Ascending aorta (tissue), 2 donors: ENCODE measurements around the gene BMPR1A. TPM values are rescaled to one million over a fixed set of nuclear protein-coding genes. Genes with fewer than 3 reads are reported as not detected.
A peak's percentile ranks its signal among the peaks of the same experiment; 100 is the strongest.

Experiments used
- DNase-seq, 2 donors: peaks; one replicate each; pipeline ENCODE4 v3.0.0-alpha.2; 2019; ENCODE audit warnings: low spot score in 2 of 2
- H3K27ac ChIP-seq, 2 donors: fragments of 200-600 bp; sonication (generic); one replicate each; pipeline ENCODE4 v1.5.1; 2016 to 2017; ENCODE audit warnings: mild to moderate bottlenecking in 1 of 2
- H3K27me3 ChIP-seq: fragments of 200-600 bp; sonication (generic); one replicate; pipeline ENCODE4 v1.5.1; 2017
- H3K36me3 ChIP-seq, 2 donors: fragments of 200-600 bp; sonication (generic); one replicate each; pipeline ENCODE4 v1.5.1; 2016
- H3K4me1 ChIP-seq, 2 donors: fragments of 200-600 bp; sonication (generic); one replicate each; pipeline ENCODE4 v1.5.1; 2016 to 2017; ENCODE audit warnings: mild to moderate bottlenecking in 1 of 2
- H3K4me3 ChIP-seq, 2 donors: fragments of 200-600 bp; sonication (generic); one replicate each; pipeline ENCODE4 v1.5.1; 2016 to 2017; ENCODE audit warnings: mild to moderate bottlenecking in 1 of 2
- H3K9me3 ChIP-seq, 2 donors: fragments of 200-600 bp; sonication (generic); one replicate each; pipeline ENCODE4 v1.5.1; 2016
- intact Hi-C: fragments of 100-400 bp; cut with DNase I; formaldehyde crosslinking; loops from one replicate; pipeline ENCODE4 v1.15.1; 2023
- total RNA-seq: library from RNA; depleted of rRNA; stranded (reverse); fragments of >200 nt; gene quantifications from one replicate; pipeline ENCODE4 v1.1.0, GENCODE V29; 2016
- TF ChIP-seq, protein P1 (sequence below), 3 experiments: fragments of 200-600 bp in 2 of 3; fragments of 450-650 bp in 1 of 3; sonication (generic) in 2 of 3; IDR thresholded peaks; one replicate each; pipeline ENCODE4 v1.5.1; 2016 to 2019; ENCODE audit warnings: antibody characterized with exemption in 3 of 3, mild to moderate bottlenecking in 1 of 3, moderate library complexity in 1 of 3

Gene BMPR1A
- total RNA-seq, 1 donor from 2014 or later = 12.9 TPM

DNA sequence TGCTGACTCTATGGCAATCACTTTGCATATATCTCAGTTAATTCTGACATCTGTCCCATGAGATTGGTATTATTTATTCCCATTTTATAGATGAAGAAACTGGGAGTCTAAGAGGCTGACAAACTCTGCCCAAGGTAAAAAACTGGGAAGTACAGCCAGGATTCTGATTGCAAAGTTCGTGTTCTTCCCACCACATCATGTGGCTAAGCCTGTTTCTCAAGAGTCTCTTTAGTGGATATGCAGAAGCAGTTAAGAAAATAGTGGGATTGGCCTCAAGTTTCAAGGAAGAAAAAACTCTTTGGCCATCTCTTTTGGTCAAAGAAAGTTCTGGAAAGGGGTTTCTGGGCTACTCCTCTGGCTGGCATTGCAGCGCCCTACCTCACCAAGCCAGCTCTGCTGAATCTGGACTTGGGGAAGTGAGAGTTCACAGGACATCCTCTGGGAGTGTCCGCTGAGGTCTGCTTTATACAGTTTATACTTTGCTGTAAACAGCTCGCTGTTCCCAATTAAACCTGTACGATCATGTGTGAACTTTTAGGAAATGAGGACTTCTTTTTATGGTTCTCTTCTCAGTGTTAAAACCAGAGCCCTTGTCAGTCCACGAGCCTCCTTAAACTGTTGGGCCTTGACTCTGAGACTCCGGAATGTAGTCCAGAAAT lies 12.2 kb upstream of the BMPR1A start:
- DNase-seq = no peak
- Histone ChIP-seq H3K4me1 (peaks cover 0 to 24% of the 10 kb centered on the region in 2 donors), H3K4me3 (peak overlapping the region in 1 of 2 donors; percentile 14), H3K27me3 (no peaks in the 10 kb centered on the region), H3K27ac (peak overlapping the region; percentile 64 to 79), H3K9me3 (no peaks in the 10 kb centered on the region), H3K36me3 (no peaks in the 10 kb centered on the region)
- TF ChIP-seq, protein P1, sequence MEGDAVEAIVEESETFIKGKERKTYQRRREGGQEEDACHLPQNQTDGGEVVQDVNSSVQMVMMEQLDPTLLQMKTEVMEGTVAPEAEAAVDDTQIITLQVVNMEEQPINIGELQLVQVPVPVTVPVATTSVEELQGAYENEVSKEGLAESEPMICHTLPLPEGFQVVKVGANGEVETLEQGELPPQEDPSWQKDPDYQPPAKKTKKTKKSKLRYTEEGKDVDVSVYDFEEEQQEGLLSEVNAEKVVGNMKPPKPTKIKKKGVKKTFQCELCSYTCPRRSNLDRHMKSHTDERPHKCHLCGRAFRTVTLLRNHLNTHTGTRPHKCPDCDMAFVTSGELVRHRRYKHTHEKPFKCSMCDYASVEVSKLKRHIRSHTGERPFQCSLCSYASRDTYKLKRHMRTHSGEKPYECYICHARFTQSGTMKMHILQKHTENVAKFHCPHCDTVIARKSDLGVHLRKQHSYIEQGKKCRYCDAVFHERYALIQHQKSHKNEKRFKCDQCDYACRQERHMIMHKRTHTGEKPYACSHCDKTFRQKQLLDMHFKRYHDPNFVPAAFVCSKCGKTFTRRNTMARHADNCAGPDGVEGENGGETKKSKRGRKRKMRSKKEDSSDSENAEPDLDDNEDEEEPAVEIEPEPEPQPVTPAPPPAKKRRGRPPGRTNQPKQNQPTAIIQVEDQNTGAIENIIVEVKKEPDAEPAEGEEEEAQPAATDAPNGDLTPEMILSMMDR (IDR thresholded peaks at IDR 0.05) = no peak
- intact Hi-C loops = no loop called here

DNA sequence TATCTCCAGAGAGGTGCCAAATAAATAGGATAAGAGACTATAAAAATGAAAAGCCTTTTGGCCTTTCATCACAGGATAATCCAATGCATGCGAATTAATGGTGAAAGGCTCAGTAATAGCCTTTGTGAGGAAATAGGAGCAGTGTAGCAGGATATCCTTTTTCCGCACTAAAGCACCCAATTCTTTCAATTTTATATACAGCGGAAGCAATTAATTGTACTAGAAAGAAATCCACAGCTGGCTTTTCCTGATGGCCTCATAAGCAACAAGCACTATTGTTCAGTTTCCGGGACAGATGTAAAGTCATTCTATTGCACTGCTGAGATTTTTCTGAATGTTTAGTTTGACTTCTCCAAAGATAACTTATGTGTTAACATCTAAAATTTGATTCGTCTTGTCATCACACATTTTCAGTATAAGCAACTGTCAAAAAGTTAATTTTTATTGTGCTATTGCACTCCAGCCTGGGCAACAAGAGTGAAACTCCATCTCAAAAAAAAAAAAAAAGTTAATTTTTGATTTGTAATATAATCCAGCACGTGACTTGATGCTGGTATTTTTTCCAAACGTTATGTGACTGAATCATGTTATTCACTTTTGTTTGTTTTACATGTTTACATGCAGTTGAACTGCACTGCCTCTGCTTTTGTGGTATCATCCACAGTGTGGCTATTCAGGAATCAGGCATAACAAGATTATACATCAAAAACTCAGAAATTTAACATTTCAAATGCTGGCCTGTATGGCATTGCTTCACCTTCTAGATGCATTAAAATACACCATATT lies 8.4 kb upstream of the BMPR1A start:
- H3K27ac ChIP-seq = no peak overlapping the region
- DNase-seq = no peak
- H3K4me3 ChIP-seq = no peak overlapping the region
- H3K9me3 ChIP-seq = no peaks in the 10 kb centered on the region
- no peaks in the 10 kb centered on the region for H3K27me3 ChIP-seq
- H3K4me1 ChIP-seq = peaks cover 0 to 19% of the 10 kb centered on the region in 2 donors
- intact Hi-C loops = no loop called here
- H3K36me3 ChIP-seq = no peaks in the 10 kb centered on the region
- TF ChIP-seq, protein P1 (IDR thresholded peaks at IDR 0.05) = no peak

DNA sequence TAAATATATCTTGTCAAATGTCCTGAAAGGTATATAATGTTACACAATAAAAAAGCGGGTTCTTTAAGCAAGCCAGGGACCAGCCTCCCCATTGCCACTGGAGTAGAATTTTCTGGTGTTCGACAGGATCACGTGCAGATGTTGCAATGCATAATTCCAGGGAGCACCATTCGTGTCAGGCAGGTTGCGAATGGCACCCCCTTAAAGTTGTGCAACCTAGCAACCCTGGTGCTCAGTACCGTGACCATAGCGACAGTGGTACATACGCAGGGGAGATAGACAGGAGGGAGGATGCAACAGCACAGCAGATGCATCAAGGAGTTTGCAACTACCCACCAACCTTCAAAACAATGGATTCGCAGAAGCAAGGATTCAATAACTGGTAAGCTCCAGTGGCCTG lies 6.6 kb upstream of the BMPR1A start:
- no peak overlapping the region for H3K27ac ChIP-seq
- H3K4me3 ChIP-seq = no peak overlapping the region
- no peaks in the 10 kb centered on the region for H3K36me3 ChIP-seq
- intact Hi-C loops = no loop called here
- TF ChIP-seq, protein P1 (IDR thresholded peaks at IDR 0.05) = no peak
- peaks cover 0 to 26% of the 10 kb centered on the region in 2 donors for H3K4me1 ChIP-seq
- no peak for DNase-seq
- no peaks in the 10 kb centered on the region for H3K9me3 ChIP-seq
- H3K27me3 ChIP-seq = no peaks in the 10 kb centered on the region

DNA sequence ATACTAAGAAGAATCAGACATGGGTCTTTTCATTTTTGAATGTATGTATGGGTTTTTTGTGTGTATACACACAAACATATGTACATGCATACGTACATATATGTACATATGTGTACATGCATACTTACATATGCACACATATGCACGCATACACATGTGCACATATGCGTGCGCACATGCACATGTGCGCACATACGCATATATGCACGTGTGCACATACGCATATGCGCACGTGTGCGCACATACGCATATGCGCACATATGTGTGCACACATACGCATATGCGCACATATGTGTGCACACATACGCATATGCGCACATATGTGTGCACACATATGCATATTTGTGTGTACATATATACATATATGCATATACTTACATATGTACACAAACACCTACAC lies 4.9 kb upstream of the BMPR1A start:
- no peaks in the 10 kb centered on the region for H3K36me3 ChIP-seq
- TF ChIP-seq, protein P1 (IDR thresholded peaks at IDR 0.05) = no peak
- H3K27ac ChIP-seq = no peak overlapping the region
- peaks cover 5 to 32% of the 10 kb centered on the region in 2 donors for H3K4me1 ChIP-seq
- H3K27me3 ChIP-seq = no peaks in the 10 kb centered on the region
- intact Hi-C loops = no loop called here
- H3K9me3 ChIP-seq = no peaks in the 10 kb centered on the region
- DNase-seq = no peak
- no peak overlapping the region for H3K4me3 ChIP-seq

DNA sequence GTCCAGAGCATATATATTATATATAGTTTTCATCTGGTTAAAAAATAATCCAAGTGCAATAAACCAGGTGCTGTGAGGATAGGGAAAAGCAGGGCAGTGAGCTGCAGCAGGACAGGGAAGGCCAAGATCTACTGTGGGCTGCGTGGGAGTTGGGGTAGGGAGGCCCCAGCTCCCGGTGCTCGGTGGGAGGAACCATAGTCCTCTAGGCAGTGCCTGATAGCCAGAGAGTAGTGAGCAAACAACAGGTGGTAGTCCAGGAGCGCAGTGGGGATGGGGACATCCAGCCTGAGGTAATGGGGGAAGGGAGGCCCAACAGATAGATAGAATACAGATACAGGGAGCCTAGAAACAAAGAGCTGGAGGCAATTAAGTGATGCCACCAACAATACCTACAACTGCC lies 4.1 kb upstream of the BMPR1A start:
- Histone ChIP-seq H3K4me1 (peaks cover 5 to 30% of the 10 kb centered on the region in 2 donors), H3K36me3 (no peaks in the 10 kb centered on the region), H3K9me3 (no peaks in the 10 kb centered on the region), H3K27ac (peak overlapping the region in 1 of 2 donors; percentile 19), H3K27me3 (no peaks in the 10 kb centered on the region), H3K4me3 (no peak overlapping the region)
- no peak for DNase-seq
- intact Hi-C loops = no loop called here
- TF ChIP-seq, protein P1 (IDR thresholded peaks at IDR 0.05) = no peak
